ENCODE results near the gene WDR1.

GRCh38 chr4:10099499-10100325, 16.9 kb downstream of the WDR1 start:
- TF ChIP-seq CTCF (IDR thresholded peaks at IDR 0.05) (no peak), POLR2A (IDR thresholded peaks at IDR 0.05) (no peak)
